HG03066 (cell line): ENCODE measurements around the gene C4orf50.

ENCODE experiments used
- ATAC-seq: cut with Tn5 transposase; IDR thresholded peaks from one replicate; pipeline ENCODE4 v1.9.1; 2021; ENCODE audit warnings: low read depth; ENCODE audit not compliant: unreplicated experiment

C4orf50 gene

GRCh38 chr4:5973486-5974220 lies 44.6 kb downstream of the C4orf50 start:
- ATAC-seq: no peak

DNA sequence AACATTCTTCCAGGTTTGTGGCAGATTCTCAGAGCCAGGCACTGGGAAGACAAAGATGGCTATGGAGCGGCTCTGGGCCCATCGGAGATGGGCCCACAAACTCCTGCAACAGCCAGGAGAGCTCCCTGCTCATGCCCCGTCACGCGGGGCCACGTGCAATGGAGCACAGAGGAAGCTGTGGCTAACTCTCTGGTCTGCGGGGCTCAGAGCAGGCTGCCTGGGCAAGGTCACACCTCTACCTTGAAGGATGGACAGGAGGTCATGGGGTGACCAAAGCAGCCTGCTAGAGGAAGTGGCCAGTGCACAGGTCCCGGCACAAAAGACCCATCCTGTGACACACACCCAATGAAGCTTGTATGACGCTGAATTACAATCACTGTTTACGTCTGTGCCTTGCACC lies 45.2 kb downstream of the C4orf50 start:
- no peak for ATAC-seq

GRCh38 chr4:5972571-5972970 lies 45.7 kb downstream of the C4orf50 start:
- ATAC-seq: no peak

DNA sequence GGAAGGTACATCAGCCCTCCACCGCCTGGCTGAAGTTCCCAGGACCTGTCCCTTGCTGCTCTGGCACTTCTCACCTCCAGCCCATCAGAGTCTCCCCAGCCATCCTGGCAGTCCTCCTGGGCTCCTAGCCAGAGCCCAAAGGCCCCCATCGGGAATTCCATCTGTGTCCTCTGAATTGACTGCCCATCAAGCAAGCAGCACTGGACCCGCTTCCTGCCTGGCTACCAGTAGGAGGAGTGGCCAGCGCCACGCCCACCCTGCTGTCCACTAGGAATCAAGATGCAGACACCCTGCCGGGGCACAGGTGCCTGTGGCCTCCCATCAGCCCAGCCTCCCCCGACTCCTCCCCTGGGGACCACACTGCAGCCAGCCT lies 47.2 kb downstream of the C4orf50 start:
- no peak for ATAC-seq

GRCh38 chr4:5970381-5971077 lies 47.7 kb downstream of the C4orf50 start:
- ATAC-seq: no peak

GRCh38 chr4:5969777-5970176 lies 48.5 kb downstream of the C4orf50 start:
- no peak for ATAC-seq

DNA sequence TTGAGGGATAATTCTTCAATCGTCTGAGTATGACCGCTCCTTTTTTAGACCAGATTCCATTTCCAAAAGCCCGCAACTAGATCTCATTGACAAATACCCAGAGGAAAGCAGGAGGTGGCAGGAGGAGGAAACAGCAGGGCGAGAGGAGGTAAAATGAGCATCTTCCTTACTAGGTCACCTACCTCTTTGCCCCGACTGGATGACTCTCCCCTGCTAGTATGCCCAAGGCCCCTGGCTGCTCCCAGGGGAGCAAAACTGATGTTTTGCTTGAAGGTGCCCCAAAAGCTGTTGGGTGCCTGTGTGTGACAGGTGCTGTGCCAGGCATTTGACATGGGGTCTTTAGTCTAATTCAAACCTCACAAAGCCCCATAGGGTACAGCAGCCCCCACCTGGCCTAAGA lies 48.9 kb downstream of the C4orf50 start:
- no peak for ATAC-seq

- no peak for ATAC-seq
Measured at GRCh38 chr4:5968246-5968645, 50.0 kb downstream of the C4orf50 start.

DNA sequence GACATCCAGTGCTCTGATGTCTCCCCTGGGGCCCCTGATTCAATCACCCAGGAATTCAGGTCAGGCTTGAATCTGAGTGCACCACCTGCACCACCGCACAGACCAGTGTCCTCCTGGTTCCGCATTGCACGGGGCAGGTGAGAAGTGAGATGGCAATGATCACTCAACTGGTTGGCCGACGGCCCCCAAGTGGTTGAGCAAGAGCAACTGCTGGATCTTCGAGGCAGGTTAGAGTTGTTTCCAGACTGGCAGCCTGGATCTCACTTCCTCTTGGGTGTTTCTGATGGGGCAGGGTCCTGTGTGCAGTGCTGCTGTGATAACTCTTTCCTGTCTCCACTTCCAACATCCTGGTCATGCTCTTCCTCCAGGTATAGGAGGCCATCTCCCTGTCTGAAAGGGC lies 50.4 kb downstream of the C4orf50 start:
- no peak for ATAC-seq

GRCh38 chr4:5965225-5965624 lies 53.0 kb downstream of the C4orf50 start:
- ATAC-seq: no peak

GRCh38 chr4:5964030-5964429 lies 54.2 kb downstream of the C4orf50 start:
- no peak for ATAC-seq

DNA sequence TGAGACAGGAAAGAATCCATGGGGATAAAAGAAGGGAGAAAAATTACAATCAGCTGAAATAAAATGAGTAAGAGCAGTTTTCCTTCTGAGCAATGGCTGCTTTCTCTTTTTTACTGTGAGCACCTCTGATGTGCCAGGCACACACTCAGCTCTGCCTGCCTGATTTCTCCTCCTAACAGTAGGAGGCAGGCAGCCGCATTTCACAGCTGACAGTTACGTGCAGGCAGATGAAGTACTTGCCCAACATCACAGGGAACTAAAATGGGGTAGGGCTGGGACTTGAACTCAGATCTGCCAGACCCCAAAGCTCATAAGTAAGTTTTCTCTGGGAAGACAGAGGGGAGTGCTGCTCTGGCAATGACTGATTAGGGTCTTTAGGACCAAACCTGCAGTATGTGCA lies 54.6 kb downstream of the C4orf50 start:
- ATAC-seq: no peak

DNA sequence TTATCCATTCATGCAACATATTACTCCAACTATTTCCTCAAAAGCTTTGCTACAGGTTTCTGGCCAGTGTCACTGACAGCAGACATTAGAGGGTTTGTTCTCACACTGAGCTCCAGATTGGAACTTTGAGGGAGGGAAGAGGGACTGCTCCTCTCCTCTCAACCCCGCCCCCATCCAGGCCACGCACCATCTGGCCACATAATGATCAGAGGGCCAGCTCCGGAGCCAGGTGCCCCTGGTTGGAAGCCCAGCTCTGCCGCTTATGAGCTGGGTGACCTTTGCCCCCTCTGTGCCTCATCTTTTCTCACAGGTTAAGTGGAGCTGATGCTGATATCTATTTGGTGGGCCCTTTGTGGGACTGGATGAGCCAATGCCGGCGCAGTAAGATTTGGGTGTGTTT lies 55.8 kb downstream of the C4orf50 start:
- ATAC-seq: no peak

GRCh38 chr4:5960252-5960880 lies 57.9 kb downstream of the C4orf50 start:
- no peak for ATAC-seq

- ATAC-seq: no peak
Measured at GRCh38 chr4:5959211-5959982, 58.8 kb downstream of the C4orf50 start.

GRCh38 chr4:5958199-5958735 lies 60.0 kb downstream of the C4orf50 start:
- no peak for ATAC-seq

- ATAC-seq: no peak
Measured at GRCh38 chr4:5957076-5957475, 61.2 kb downstream of the C4orf50 start.

- no peak for ATAC-seq
Measured at GRCh38 chr4:5956285-5957021, 61.8 kb downstream of the C4orf50 start.

GRCh38 chr4:5955856-5956255 lies 62.4 kb downstream of the C4orf50 start:
- no peak for ATAC-seq

GRCh38 chr4:5955201-5955821 lies 62.9 kb downstream of the C4orf50 start:
- ATAC-seq: no peak
